Activated naive CD8-positive, alpha-beta T cell (primary cell): ENCODE results near the gene SLC1A2.
A peak's percentile ranks its signal among the peaks of the same experiment; 100 is the strongest.

ENCODE experiments used
- H3K27ac Mint-ChIP-seq: one replicate; pipeline ENCODE4 v1.8.0; 2021; ENCODE audit warnings: mixed read lengths
- H3K27me3 Mint-ChIP-seq: one replicate; pipeline ENCODE4 v1.8.0; 2021; ENCODE audit warnings: mixed read lengths
- H3K36me3 Mint-ChIP-seq: one replicate; pipeline ENCODE4 v1.8.0; 2021; ENCODE audit warnings: mixed read lengths
- H3K4me1 Mint-ChIP-seq: one replicate; pipeline ENCODE4 v1.8.0; 2021; ENCODE audit warnings: low read depth, mixed read lengths
- H3K4me3 Mint-ChIP-seq: one replicate; pipeline ENCODE4 v1.8.0; 2021; ENCODE audit warnings: mild to moderate bottlenecking, mixed read lengths
- H3K9me3 Mint-ChIP-seq: one replicate; pipeline ENCODE4 v1.8.0; 2021; ENCODE audit warnings: low read depth, mixed read lengths

Gene SLC1A2

DNA sequence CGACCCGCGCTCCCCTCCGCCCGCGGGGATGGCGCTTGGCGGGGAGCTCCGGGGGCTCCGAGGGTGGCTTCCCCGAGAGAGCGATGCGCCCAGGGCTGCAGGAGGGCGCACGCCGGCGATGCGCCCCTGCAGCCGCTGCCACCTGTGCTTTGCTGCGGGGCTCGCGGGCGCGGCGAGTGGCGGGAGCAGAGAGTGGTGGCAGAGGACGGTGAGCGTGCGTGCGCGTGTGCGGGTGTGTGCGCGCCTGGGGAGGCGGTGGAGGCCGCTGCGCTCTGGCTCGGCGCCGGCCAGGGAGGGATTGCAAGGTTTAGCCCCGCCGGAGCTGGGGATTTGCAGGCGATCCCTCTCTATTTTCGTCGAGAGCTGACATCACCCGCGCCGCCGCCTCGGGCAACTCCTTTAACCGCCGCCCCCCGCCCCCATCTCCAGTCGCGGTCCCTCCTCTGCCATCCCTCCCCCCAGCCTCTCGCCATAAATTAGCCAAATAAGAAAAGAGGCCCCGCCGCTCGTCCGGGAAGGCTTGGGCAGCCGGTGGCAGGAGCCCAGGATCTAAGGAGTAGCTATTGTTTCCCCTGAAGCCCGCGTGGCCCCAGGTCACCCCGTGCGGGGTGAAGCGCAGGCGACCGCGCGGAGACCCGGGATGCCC lies at the start of gene SLC1A2:
TSS of gene SLC1A2 (minus strand) at position 375 of the 646 bp plus-strand sequence. CDS start 592 bp downstream, outside the sequence.
- H3K4me3 Mint-ChIP-seq, result peak within 1 kb of the TSS; percentile 77
- H3K27me3 Mint-ChIP-seq, result peaks cover 51% of the 10 kb centered on the region
- peaks cover 9% of the 10 kb centered on the region for H3K4me1 Mint-ChIP-seq
- H3K9me3 Mint-ChIP-seq, result no peaks in the 10 kb centered on the region
- no peak within 1 kb of the TSS for H3K27ac Mint-ChIP-seq
- H3K36me3 Mint-ChIP-seq, result no peaks in the 10 kb centered on the region

DNA sequence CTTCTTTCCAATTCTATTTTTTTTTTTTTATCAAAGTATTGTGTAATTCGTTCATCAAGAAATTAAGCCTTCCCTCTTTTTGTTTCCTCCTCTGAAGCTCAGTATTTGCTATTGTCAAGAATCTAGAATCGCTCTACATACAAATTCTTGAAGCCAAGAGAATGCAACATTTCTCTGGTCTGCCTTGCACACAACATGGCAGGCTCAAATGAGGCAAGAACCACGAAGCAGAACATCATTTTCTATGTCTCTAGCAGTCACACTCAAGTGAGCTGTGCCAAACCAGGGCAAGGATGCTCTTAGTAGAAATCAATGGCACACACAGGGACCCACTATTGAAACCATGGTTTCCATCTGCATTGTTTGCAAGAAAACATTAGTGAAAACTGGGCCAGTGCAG lies 46.7 kb upstream of the SLC1A2 start:
- H3K4me1 Mint-ChIP-seq, result no peaks in the 10 kb centered on the region
- no peak overlapping the region for H3K27ac Mint-ChIP-seq
- H3K9me3 Mint-ChIP-seq, result no peaks in the 10 kb centered on the region
- no peaks in the 10 kb centered on the region for H3K36me3 Mint-ChIP-seq
- H3K27me3 Mint-ChIP-seq, result peaks cover 15% of the 10 kb centered on the region
- no peak overlapping the region for H3K4me3 Mint-ChIP-seq

DNA sequence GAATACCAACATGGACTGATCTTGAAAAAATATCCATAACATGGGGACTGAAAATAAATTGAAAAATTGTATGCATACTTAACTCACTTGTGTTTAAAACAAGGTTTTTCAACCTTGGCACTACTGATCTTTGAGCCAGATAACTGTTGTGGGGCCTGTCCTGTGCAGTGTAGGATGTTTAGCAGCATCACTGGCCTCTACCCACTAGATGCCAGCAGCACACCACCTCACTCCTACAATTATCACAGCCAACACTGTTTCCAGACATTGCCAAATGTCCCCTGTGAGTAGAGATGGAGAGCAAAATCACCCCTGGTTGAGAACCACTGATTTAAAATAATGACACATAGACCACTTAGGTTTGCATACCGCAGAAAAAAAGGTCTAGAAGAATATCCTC lies 45.0 kb upstream of the SLC1A2 start:
- Mint-ChIP-seq H3K4me1 (no peaks in the 10 kb centered on the region), H3K27ac (no peak overlapping the region), H3K36me3 (no peaks in the 10 kb centered on the region), H3K27me3 (peaks cover 13% of the 10 kb centered on the region), H3K9me3 (no peaks in the 10 kb centered on the region), H3K4me3 (no peak overlapping the region)

DNA sequence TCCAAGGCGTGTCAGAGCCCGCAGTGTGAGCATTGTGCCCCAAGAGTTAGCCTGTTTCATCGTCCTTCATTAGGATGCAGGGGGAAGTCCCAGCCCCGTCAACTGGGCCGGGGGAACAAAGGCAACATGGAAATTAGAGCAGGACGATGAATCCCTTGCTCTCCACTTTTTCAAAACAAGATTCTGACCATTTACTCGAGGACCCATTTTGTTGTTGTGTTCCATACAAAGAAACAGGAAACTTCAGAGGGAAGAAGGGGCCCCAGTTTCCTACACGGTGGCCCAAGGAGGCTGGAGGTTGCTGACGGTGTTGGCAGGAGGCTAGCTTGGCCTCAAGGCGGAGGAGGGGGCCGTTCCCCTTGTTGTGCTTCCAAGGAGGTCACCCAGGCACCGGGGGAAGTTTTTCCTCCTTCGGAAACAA lies 44.0 kb upstream of the SLC1A2 start:
- Mint-ChIP-seq H3K36me3 (no peaks in the 10 kb centered on the region), H3K4me1 (no peaks in the 10 kb centered on the region), H3K27ac (no peak overlapping the region), H3K9me3 (no peaks in the 10 kb centered on the region), H3K4me3 (no peak overlapping the region), H3K27me3 (peaks cover 13% of the 10 kb centered on the region)

DNA sequence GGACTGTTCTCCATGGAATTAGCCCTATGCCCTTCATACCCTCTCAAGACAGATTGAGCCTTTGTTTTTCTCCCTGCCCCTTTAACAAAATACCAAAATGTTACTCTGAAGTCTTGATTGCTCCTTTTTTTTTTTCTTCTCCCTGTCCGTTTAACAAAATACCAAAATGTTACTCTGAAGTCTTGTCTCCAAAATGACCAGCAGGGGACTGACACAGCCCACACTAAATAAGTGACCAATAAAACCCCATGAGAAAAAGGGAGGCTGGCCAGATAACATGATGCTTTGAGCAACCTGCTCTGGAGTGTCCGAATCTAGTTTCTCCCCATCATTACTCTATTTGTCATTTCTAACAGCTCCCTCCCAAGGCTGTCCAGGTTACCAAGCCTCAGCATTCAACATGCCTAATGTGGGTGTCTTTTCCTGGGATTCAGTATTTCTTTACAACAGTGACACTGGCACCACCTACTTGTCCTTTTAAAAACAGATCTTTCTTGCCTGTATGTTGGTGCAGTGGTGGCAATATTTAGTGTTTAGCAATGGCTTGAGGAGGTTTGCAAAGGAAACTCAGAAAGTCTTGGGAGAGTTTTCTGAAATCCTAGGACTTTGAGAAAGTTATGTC lies 42.7 kb upstream of the SLC1A2 start:
- H3K27ac Mint-ChIP-seq, result no peak overlapping the region

DNA sequence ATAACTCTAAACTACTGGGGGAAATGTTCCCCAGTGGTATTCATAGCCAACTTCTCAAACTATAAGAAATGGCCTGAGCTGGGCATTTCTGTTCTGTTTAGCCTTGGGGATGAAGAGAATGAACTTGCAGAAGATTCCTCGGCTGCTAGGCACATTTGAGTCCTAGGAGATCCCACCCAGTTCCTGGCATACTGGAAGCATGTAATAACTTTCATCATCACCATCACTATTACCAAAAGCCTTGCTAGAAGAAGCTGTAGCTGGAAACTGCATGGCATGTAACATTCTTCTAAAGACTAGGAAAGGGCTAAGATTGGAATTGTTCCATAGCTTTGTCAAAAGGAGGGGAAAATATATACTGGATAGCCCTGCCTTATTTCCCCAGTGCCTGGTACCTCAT lies 40.1 kb upstream of the SLC1A2 start:
- Mint-ChIP-seq H3K9me3 (no peaks in the 10 kb centered on the region), H3K27me3 (peaks cover 6% of the 10 kb centered on the region)

More for the DNA sequence above, 42.7 kb upstream of the SLC1A2 start:
- Mint-ChIP-seq H3K4me1 (no peaks in the 10 kb centered on the region), H3K36me3 (no peaks in the 10 kb centered on the region), H3K27me3 (peaks cover 11% of the 10 kb centered on the region), H3K4me3 (no peak overlapping the region), H3K9me3 (no peaks in the 10 kb centered on the region)

DNA sequence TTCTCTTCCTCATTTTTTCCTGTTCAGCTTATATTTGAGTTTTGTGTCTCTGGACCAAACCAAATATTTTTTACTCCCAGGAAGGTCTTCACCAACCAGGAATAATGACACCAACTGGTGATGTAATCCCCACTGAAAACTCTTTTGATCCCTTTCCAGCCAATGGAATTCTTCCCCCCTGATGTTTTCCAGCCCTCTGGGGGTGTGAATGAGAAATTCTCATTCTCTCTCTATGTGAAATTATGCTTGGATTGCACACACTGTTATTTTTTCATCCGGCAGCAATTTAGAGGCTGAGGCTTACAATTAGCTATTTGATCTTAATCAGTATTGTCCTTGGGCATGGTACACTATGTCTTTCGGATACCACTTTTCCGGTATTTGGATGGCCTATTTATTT lies 39.5 kb upstream of the SLC1A2 start:
- no peaks in the 10 kb centered on the region for H3K4me1 Mint-ChIP-seq
- no peaks in the 10 kb centered on the region for H3K9me3 Mint-ChIP-seq
- H3K27me3 Mint-ChIP-seq, result peaks cover 3% of the 10 kb centered on the region
- H3K36me3 Mint-ChIP-seq, result no peaks in the 10 kb centered on the region
- no peak overlapping the region for H3K4me3 Mint-ChIP-seq
- no peak overlapping the region for H3K27ac Mint-ChIP-seq

More for the DNA sequence above, 40.1 kb upstream of the SLC1A2 start:
- Mint-ChIP-seq H3K27ac (no peak overlapping the region), H3K4me1 (no peaks in the 10 kb centered on the region), H3K36me3 (no peaks in the 10 kb centered on the region), H3K4me3 (no peak overlapping the region)

DNA sequence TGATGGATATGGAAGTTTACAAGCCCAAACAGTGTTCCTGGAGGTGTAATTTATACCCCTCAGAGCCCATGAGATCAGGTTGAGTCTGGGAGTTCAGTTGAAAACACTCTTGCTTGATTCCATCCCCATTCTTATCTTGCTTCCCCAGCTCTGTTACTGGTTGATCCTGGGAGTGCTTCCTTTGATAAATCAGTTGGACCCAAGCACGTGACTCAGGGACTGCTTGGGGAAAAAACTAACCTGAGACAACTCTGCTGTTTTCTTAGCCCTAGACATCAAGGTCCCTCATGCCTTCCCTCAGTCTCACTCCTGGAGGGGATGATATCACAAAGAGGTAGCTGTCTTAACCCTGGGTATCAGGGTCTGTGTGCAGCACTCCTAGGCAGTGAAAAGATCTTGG lies 35.0 kb upstream of the SLC1A2 start:
- no peaks in the 10 kb centered on the region for H3K4me1 Mint-ChIP-seq
- peaks cover 14% of the 10 kb centered on the region for H3K27me3 Mint-ChIP-seq
- H3K36me3 Mint-ChIP-seq, result no peaks in the 10 kb centered on the region
- H3K27ac Mint-ChIP-seq, result no peak overlapping the region
- no peak overlapping the region for H3K4me3 Mint-ChIP-seq
- H3K9me3 Mint-ChIP-seq, result peaks cover 8% of the 10 kb centered on the region

DNA sequence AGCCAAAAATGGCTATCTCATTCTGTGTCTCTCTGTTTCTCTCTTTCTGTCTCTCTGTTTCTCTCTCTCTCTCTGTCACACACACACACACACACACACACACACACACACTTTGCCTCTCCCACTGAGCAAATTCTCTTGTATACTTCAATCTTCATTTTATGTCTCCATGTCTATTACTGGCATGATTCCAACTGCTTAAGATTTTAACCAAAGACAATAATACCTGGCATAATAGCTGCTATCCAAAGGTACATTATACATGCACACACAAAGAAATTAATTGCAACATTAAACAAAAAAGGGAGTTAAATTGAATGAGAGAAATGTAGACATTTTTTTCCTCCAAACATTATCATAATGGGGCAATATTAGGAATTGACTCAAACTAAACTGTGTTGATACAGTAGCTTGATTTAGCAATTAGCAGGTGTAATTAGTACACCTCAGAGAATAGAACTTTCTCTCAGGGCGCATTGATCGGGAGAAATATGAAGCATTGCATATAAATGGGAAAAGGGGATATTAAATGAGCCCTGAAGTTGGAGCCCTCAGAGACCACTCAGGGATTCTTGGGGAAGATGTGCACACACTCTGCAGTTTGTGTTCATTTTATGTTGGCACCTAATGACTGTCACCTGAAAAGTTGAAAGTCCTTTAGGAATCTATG lies 17.4 kb upstream of the SLC1A2 start:
- Mint-ChIP-seq H3K36me3 (no peaks in the 10 kb centered on the region), H3K9me3 (no peaks in the 10 kb centered on the region), H3K27me3 (peaks cover 30% of the 10 kb centered on the region), H3K4me3 (no peak overlapping the region), H3K4me1 (no peaks in the 10 kb centered on the region), H3K27ac (no peak overlapping the region)

DNA sequence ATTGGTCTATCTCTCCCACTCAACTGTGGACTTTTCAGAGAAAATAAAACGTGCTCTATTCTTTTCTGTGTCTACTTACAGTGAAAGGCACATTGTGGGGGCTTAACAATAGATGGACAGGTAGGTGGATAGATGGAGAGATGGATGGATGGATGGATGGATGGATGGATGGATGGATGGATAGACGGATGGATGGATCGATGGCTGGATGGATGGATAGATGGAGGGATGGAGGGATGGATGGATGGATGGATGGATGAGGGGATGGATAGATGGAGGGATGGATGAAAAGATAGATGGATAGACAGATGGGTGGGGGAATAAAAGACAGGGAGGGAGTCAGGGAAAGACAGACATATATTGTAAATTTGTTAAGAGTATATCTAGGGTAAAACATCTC lies 14.2 kb upstream of the SLC1A2 start:
- H3K27me3 Mint-ChIP-seq, result peaks cover 30% of the 10 kb centered on the region
- H3K27ac Mint-ChIP-seq, result no peak overlapping the region
- H3K36me3 Mint-ChIP-seq, result no peaks in the 10 kb centered on the region
- H3K4me3 Mint-ChIP-seq, result no peak overlapping the region
- H3K9me3 Mint-ChIP-seq, result no peaks in the 10 kb centered on the region
- H3K4me1 Mint-ChIP-seq, result no peaks in the 10 kb centered on the region

DNA sequence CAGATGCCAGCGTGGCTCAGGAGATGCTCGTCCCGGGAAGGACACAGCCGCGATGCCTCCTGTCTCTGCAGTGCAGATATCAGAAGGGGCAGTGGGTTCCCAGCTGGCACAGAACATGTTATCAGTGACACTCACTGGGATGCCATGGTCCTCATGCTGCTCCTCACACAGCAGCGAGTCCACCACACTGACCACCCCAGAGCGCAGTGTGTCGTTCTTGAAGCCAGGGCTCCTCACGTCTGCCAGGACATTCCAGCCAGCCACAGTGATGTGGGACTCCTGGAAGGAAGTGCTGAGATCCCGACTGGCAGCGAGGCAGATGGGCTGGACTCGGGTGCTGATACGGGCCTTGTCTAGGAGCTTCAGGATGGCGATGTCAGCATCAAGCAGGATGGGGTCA lies 13.1 kb upstream of the SLC1A2 start:
- Mint-ChIP-seq H3K9me3 (no peaks in the 10 kb centered on the region), H3K36me3 (no peaks in the 10 kb centered on the region), H3K4me1 (no peaks in the 10 kb centered on the region), H3K4me3 (no peak overlapping the region), H3K27ac (no peak overlapping the region), H3K27me3 (peaks cover 27% of the 10 kb centered on the region)

DNA sequence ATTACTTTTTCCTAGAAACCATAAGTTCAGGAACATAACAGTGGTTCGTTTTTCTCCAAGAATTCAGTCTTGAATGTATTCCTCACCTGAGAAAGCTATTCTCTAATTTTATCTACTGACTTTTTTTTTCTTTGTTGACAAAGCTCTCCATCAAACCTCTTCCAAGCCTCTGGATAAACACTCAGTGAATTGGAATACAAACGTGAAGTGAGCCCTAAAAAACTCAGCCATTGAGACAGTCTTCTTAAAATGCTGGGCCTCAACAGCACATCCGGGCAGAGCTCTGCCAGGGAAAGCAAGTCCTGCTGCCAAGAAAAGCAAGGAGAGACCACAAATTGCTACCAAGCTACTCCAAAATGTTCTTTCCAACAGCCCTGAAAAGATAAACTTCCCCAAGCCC lies 7.7 kb upstream of the SLC1A2 start:
- no peak overlapping the region for H3K4me3 Mint-ChIP-seq
- no peaks in the 10 kb centered on the region for H3K36me3 Mint-ChIP-seq
- no peaks in the 10 kb centered on the region for H3K4me1 Mint-ChIP-seq
- no peak overlapping the region for H3K27ac Mint-ChIP-seq
- H3K9me3 Mint-ChIP-seq, result no peaks in the 10 kb centered on the region
- H3K27me3 Mint-ChIP-seq, result peaks cover 35% of the 10 kb centered on the region

DNA sequence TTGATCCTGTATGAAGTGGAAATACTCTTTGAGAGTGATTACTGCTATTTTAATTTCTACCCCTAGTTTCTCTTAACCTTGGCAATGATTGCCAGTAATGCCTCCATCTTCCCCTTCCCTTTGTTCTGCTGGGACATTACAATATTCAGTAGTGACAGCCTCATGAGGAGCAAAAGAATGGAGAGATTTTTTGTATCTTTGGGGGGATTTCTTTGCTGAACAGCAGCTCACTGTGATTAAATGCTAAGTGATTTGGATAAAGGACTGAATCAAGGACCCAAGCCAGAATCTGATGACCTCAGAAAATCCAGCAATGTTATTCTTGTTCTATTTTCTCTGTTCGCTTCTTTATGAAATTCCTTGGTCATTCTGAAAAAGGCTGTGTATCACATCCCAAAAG lies 7.0 kb upstream of the SLC1A2 start:
- Mint-ChIP-seq H3K27ac (no peak overlapping the region), H3K4me3 (no peak overlapping the region), H3K27me3 (peaks cover 35% of the 10 kb centered on the region), H3K4me1 (no peaks in the 10 kb centered on the region), H3K9me3 (no peaks in the 10 kb centered on the region), H3K36me3 (no peaks in the 10 kb centered on the region)

DNA sequence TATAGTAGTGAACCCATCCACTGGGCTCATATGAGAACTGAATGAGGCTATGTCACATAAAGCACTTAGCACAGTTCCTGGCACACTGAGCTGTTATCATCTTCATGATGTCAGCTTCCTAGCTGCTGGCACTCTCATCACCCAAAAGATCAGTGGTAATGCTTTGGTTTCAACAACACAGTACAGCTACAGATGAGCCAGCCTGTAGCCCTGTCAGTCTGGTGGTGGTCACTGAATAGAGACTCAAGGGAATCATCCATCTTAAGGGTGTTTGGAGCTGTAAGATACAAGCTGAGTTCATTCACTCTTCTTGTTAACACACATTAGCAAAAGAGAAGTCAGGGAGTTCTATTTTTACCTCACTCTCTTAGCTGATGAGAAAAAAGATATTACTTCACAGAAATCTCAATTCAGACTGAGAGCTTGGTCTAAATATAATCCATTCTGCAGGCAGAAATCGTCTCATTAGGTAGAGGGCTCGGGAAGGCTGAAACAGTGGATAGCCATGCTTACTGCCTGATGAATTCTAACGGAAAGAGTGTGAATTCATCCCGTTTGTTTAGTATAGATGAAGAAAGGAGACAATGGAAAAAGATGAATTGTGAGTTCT lies 6.3 kb upstream of the SLC1A2 start:
- H3K27ac Mint-ChIP-seq, result no peak overlapping the region
- no peaks in the 10 kb centered on the region for H3K9me3 Mint-ChIP-seq
- peaks cover 38% of the 10 kb centered on the region for H3K27me3 Mint-ChIP-seq
- no peaks in the 10 kb centered on the region for H3K4me1 Mint-ChIP-seq
- H3K4me3 Mint-ChIP-seq, result no peak overlapping the region
- H3K36me3 Mint-ChIP-seq, result no peaks in the 10 kb centered on the region
